GM10266 (cell line): ENCODE data around the gene CPD.

Experiments
- DNase-seq: peaks from one replicate; pipeline ENCODE4 v3.0.0; 2012; ENCODE audit errors: extremely low spot score
- TF ChIP-seq, protein P1 (sequence below): IDR thresholded peaks from 2 replicates; pipeline ENCODE4 v1.5.1; 2012; ENCODE audit warnings: mild to moderate bottlenecking, low read depth; ENCODE audit not compliant: control insufficient read depth, insufficient read depth; ENCODE audit errors: missing control alignments

CPD gene

DNA sequence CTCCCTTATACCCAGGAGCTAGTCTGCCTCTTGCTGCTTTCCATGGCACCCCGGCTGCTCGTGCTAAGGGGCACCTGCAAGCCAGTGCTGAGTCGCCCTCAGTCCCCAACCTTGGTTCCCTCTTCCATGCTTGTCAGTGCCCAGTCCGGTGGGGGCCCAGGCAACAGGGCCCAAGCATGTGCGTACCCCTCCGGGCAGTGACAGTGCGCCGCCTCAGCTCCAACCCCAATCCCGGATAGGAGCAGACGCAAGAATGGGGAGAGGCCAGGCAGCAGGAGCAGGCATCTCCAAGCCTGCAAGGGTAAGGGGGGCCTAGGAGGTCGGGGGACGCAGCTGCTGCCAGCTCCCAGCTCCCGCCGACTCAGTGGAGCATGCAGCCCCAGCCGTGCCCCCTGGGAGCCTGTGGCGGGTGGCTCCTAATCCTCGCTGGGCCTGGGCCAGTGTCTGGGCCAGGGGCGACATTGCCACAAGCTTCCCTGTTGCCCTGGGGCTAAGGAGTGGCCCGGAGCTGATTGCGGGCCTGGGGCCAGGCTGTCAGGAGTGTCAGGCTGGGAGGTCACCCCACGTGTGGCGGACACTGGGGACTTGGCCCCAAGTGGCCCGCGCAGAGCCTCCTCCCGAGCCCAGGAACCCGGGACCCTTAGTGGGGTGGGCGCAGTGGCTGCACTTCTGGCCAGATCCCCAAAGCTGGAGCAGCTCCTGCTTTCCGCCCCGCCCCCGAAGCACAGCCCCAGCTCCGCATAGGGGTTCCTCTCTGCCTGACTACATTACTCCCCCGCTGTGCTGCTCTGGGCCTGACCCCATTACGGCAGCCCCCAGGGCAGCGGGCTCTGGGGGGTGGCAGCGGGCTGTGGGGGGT lies 9.8 kb downstream of the CPD start:
- TF ChIP-seq, protein P1, sequence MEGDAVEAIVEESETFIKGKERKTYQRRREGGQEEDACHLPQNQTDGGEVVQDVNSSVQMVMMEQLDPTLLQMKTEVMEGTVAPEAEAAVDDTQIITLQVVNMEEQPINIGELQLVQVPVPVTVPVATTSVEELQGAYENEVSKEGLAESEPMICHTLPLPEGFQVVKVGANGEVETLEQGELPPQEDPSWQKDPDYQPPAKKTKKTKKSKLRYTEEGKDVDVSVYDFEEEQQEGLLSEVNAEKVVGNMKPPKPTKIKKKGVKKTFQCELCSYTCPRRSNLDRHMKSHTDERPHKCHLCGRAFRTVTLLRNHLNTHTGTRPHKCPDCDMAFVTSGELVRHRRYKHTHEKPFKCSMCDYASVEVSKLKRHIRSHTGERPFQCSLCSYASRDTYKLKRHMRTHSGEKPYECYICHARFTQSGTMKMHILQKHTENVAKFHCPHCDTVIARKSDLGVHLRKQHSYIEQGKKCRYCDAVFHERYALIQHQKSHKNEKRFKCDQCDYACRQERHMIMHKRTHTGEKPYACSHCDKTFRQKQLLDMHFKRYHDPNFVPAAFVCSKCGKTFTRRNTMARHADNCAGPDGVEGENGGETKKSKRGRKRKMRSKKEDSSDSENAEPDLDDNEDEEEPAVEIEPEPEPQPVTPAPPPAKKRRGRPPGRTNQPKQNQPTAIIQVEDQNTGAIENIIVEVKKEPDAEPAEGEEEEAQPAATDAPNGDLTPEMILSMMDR: no peak
- DNase-seq: no peak

DNA sequence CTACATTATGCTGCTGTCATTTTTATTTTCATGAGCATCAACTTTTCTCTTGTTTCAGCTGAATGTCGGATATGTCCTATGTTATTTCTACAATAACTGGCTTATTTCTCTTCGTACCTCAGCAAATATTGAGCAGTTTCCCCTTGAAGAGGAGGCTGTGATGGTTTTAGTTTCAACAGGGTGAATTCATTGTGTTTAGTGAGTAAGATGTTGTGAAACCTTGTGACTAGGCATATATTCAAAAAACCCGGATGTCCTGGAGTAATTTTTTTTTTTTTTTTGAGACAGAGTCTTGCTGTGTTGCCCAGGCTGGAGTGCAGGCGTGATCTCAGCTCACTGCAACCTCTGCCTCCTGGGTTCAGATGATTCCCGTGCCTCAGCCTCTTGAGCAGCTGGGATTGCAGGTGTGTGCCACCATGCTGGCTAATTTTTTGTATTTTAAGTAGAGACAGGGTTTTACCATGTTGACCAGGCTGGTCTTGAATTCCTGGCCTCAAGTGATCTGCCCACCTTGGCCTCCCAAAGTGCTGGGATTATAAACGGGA lies 11.1 kb downstream of the CPD start:
- TF ChIP-seq, protein P1: no peak
- no peak for DNase-seq

DNA sequence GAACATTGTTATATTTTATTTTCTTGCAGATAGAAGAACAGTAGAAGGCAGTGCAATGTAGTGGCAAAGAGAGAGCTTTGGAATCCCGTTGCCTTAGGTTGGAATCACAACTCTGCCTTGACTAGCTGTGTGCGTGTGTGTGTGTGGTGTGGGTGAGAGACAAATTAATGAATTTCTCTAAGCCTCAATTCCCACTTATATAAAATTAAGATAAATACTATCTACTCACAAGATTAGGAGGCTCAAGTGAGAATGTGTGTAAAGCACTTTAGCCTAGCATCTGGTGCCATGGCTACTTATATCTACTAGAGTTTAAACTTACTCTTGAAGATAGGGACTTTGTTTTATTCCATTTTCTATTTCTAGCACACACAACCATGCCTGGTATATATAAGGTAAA lies 12.8 kb downstream of the CPD start:
- DNase-seq: no peak
- TF ChIP-seq, protein P1: no peak

DNA sequence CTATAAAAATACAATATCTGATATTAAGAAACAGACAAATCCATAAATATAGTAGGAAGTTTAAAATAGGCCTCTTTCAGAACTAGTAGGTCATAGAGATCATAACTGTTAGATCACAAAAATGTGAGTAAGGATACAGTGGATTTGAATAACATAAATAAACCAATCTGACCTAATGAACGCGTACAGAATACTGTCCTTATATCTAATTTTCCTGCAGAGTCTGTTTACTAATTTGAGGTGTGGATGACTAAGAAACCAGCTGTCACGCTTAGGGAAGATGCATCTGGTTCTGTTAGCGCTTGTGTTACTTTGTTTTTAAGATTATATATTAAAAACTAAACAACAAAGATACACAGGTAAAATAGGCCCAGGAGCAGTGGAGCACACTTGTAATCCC lies 14.8 kb downstream of the CPD start:
- DNase-seq: no peak
- TF ChIP-seq, protein P1: no peak

DNA sequence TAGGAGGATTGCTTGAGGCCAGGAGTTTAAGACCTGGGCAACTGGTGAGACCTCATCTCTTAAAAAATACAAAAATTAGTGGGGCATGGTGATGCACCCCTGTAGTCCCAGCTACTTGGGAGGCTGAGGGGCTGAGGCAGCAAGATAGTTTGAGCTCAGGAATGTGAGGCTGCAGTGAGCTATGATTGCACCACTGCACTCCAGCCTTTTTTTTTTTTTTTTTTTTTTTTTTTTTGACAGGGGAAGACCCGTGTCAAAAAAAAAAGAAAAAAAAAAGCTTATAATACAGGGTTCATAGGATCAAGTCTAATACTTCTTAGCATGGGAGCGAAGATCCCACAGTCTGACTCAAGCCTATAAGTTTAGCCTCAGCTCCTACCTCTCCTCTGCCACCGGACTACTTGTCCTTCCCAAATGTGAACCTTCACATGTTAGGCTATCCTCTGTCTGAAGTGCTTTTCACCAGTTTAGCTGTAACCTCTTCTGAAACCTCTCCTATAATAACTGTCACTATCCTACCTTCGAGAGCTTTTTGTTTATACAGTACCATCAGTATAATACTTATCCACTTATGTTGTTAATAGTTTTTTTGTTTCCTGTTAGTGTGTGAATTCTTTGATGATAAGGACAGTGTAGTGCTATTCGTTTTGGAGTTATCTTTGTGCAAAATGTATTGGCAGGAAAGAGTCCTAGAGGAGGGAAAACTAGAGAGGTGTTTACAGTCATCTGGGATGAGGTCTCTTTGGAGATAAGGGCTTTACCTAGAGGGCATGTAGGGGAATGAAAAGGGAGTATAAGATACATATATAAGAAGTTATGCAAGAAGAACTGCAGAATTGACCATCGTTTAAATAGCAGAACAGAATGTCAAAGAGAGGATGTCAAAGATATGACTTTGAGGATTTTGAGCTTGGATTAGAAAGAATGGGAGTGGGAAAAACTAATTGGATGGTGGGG lies 15.5 kb downstream of the CPD start:
- DNase-seq: no peak
- TF ChIP-seq, protein P1: no peak

DNA sequence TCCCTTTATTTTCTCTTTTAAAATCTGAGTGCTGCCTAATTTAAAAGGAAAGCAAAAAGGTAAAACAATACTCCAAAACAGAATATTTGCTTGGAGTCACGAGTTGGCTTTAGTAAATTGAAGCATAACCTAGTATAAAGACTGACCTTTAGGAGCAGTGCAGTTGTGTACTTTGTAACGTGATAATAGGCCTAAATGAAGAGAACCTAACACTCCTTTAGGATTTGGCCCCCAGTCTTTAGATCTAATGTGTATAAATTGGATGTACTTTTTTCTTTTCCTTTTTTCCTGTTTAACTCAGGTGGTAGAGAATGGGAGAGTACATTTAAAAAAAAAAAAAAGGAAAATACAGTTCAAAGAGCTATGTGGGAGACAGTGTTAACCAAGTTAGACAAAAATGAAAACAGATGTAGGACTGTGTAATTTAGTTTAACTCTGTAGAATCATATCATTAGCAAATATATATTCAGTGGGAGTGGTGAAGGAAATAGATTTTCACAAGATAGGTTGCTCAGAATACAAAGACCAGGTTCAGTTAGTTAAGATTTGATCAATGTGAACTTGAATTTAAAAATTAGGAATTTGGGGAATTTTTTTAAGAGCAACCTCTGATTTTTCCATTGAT lies 16.8 kb downstream of the CPD start:
- TF ChIP-seq, protein P1: no peak
- no peak for DNase-seq
